Neutrophil (primary cell): ENCODE results near the gene CORO7.

ENCODE experiments used
- H3K27ac ChIP-seq: fragments of 200-600 bp; sonication (generic); 2 replicates; pipeline ENCODE4 v1.5.1; 2016; ENCODE audit warnings: mild to moderate bottlenecking, moderate library complexity
- H3K27me3 ChIP-seq: fragments of 200-600 bp; sonication (generic); 2 replicates; pipeline ENCODE4 v1.6.0; 2016; ENCODE audit warnings: mild to moderate bottlenecking
- H3K36me3 ChIP-seq: fragments of 200-600 bp; sonication (generic); 2 replicates; pipeline ENCODE4 v1.5.1; 2017
- H3K4me1 ChIP-seq, 2 experiments: fragments of 200-600 bp in 1 of 2; sonication (generic) in 1 of 2; 1 replicate in 1 of 2; 2 replicates in 1 of 2; pipeline versions ENCODE4 v1.5.1 to v1.6.1; 2013 to 2016; ENCODE audit warnings: low read depth in 1 of 2, low read length in 1 of 2, mild to moderate bottlenecking in 1 of 2, moderate library complexity in 1 of 2; ENCODE audit not compliant: control insufficient read depth in 1 of 2, insufficient read depth in 1 of 2
- H3K4me3 ChIP-seq, 2 experiments: fragments of 200-600 bp in 1 of 2; sonication (generic) in 1 of 2; 1 replicate in 1 of 2; 2 replicates in 1 of 2; pipeline ENCODE4 v1.5.1; 2013 to 2016; ENCODE audit warnings: low read depth in 1 of 2, low read length in 1 of 2, mild to moderate bottlenecking in 1 of 2, moderate library complexity in 1 of 2
- H3K9me3 ChIP-seq: fragments of 200-600 bp; sonication (generic); 2 replicates; pipeline ENCODE4 v1.5.1; 2016
- TF ChIP-seq, protein P1 (sequence below): fragments of 200-600 bp; sonication (generic); IDR thresholded peaks from 2 replicates; pipeline ENCODE4 v1.5.1; 2016; ENCODE audit warnings: antibody characterized with exemption

The CORO7 gene

DNA sequence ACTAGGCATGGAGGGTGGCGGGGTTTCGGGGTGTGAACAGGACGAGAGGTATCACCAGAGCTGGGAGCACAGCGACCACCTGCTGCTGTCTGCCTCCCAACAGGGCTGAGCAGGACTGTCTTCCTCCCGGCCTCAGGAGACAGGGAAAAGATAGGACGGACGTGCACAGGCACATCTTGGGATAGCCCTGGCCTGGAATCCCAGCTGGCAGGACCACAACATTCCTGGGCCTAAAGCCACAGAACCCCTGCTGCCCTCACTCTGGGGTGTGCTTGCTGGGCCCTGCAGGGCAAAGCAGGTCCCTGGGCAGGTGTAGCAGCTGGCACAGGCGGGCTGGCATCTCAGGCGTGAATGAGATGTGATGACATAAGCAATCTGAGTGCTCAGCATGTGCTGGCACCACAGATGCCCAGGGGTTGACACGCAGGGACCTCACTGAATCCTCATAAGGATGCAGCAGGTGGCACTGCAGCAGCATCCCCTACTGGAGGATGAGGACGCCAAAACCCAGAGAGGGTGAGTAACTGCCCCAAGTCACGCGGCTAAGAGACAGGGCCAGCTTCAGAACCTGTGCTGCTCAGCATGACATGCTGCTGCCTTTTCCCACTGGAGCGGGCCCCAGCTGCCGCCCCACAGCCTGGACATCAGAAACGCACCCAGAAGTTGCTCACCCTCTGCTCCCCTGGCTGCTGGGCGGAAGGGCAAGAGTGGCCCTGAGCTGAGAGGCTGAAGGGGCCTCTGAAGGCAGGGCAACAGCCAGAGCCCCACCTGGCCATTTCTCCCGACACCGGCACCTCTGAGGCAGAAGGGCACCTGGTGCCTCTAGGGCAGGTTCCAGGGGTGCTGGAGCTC, 7.1 kb downstream of the CORO7 start:
- Histone ChIP-seq H3K4me3 (no peak overlapping the region), H3K27ac (no peak overlapping the region), H3K27me3 (no peaks in the 10 kb centered on the region), H3K36me3 (peaks cover 96% of the 10 kb centered on the region), H3K9me3 (no peaks in the 10 kb centered on the region), H3K4me1 (peaks cover 8 to 11% of the 10 kb centered on the region in 2 experiments)
- TF ChIP-seq, protein P1, sequence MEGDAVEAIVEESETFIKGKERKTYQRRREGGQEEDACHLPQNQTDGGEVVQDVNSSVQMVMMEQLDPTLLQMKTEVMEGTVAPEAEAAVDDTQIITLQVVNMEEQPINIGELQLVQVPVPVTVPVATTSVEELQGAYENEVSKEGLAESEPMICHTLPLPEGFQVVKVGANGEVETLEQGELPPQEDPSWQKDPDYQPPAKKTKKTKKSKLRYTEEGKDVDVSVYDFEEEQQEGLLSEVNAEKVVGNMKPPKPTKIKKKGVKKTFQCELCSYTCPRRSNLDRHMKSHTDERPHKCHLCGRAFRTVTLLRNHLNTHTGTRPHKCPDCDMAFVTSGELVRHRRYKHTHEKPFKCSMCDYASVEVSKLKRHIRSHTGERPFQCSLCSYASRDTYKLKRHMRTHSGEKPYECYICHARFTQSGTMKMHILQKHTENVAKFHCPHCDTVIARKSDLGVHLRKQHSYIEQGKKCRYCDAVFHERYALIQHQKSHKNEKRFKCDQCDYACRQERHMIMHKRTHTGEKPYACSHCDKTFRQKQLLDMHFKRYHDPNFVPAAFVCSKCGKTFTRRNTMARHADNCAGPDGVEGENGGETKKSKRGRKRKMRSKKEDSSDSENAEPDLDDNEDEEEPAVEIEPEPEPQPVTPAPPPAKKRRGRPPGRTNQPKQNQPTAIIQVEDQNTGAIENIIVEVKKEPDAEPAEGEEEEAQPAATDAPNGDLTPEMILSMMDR: no peak

DNA sequence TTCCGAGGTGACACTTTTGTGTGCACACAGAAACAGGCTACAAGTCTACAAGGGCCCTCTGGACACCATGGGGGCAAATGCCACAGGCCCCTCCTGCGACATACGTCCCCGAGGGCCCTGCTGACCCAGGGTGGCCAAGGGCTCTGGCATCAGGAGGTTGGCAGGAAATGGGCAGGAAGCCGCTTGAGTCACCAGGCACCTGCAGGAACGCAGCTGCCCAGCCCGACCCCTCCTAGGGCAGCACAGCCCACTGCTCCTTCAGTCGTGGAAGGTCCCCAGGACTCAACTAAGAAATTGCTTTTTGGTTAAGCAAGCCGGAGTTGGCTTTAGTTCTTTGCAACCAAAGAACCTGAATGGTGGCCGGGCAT, 8.1 kb downstream of the CORO7 start:
- Histone ChIP-seq H3K27me3 (no peaks in the 10 kb centered on the region), H3K27ac (no peak overlapping the region), H3K9me3 (no peaks in the 10 kb centered on the region), H3K4me1 (peaks cover 0 to 1% of the 10 kb centered on the region in 2 experiments), H3K4me3 (no peak overlapping the region), H3K36me3 (peaks cover 100% of the 10 kb centered on the region)
- TF ChIP-seq, protein P1: no peak

DNA sequence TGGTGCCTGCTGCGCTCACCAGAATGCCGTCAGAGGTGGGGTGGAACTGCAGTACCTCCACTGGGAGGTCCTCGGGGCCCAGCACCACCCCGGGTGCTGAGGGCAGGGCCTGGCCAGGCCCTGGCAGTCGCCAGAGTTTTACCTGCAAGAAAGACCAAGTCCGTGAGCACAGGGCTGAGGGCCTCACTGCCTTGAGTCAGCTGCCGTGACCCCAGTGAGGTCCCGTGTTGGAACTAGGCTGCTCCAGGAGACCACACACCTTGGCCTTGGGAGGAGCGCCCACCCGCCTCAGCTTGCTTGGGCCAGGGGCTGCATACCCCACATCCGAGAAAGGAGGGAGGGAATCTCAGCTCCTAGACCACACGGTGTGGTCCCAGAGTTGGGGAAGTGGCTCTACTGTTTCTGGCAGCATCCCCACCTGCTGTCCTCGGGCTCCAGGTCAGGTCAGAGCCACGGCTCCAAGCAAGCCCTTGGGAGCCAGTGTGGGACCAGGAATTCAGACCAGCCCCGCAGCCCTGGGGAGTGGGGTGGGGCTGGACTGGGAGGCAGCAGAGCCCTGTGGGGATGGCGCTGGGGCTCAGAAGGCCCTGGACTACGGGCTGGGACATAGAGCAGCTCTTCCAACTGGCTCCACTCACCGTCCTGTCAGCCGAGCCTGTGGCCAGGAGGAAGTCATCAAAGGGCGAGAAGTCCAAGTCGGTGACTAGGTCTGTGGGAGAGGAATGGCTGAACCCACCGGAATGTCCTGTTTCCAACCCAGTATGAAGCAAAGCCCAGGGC, 8.7 kb downstream of the CORO7 start:
- Histone ChIP-seq H3K4me1 (peaks cover 0 to 1% of the 10 kb centered on the region in 2 experiments), H3K4me3 (no peak overlapping the region), H3K27ac (no peak overlapping the region), H3K36me3 (peaks cover 100% of the 10 kb centered on the region), H3K27me3 (no peaks in the 10 kb centered on the region), H3K9me3 (no peaks in the 10 kb centered on the region)
- TF ChIP-seq, protein P1: no peak

- Histone ChIP-seq H3K4me3 (no peak overlapping the region), H3K27ac (peak overlapping the region; percentile 23), H3K4me1 (peaks cover 0 to 4% of the 10 kb centered on the region in 2 experiments), H3K9me3 (no peaks in the 10 kb centered on the region), H3K27me3 (no peaks in the 10 kb centered on the region), H3K36me3 (peaks cover 100% of the 10 kb centered on the region)
- TF ChIP-seq, protein P1: no peak
Observed at GRCh38 chr16:4404967-4405696, 11.3 kb downstream of the CORO7 start.

GRCh38 chr16:4404247-4404966, 12.0 kb downstream of the CORO7 start:
- H3K9me3 ChIP-seq: no peaks in the 10 kb centered on the region
- H3K27me3 ChIP-seq: no peaks in the 10 kb centered on the region
- peaks cover 100% of the 10 kb centered on the region for H3K36me3 ChIP-seq
- no peak overlapping the region for H3K4me3 ChIP-seq
- peak overlapping the region; percentile 23 for H3K27ac ChIP-seq
- peaks cover 0 to 4% of the 10 kb centered on the region in 2 experiments for H3K4me1 ChIP-seq
- TF ChIP-seq, protein P1: no peak
